ENCODE measurements around the gene CARD10. TPM values are rescaled to one million over a fixed set of nuclear protein-coding genes. Genes with fewer than 3 reads are reported as not detected.

CARD10 gene
- total and polyA plus RNA-seq, 2 of the 13 experiments (the other 11 are each of a cell fraction or from before 2014, with no cell fraction given) = 35.2 to 55.8 TPM

DNA sequence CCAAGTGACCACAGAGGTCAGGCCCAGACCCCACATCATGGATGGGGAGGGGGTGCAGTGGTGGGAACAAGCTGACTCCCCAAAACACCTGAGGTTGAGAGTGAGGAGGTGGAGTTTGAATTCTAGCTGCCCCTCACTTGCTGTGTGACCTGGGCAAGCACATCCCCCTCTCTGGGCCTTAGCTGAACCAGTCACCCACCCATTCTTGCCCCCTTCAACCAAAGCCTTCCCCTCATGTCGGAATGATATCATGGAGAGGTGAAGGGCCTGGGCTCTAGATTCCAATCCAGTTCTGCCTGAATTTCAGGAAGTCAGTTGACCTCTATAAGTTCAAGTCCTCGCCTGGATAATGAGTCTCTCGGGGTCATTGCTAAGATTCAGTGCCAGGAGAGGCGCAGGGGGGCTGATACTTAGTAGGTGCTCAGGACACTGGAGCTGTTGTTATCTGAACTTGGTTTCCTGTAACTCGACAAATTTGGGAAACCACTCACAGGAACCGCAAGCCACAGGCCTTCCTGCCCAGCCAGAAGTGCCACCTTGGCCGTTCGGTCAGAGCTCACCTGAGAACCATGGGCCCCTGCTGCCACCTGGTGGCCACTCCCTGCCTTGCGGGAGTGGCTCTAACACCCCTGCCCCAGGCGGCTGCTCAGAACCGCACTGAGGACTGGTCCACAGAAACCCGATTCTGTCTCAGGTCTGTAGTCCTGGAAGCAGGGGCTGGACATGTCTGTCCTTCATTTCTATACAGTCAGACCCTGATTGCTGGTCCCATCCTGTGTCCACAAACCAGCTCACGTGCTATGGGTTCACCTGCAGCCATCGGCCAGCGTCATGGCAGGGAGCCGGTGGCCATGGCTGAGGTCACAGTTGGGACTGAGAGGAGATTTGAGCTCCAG, 47.9 kb upstream of the CARD10 start (continued):
- TF ChIP-seq, protein P1, sequence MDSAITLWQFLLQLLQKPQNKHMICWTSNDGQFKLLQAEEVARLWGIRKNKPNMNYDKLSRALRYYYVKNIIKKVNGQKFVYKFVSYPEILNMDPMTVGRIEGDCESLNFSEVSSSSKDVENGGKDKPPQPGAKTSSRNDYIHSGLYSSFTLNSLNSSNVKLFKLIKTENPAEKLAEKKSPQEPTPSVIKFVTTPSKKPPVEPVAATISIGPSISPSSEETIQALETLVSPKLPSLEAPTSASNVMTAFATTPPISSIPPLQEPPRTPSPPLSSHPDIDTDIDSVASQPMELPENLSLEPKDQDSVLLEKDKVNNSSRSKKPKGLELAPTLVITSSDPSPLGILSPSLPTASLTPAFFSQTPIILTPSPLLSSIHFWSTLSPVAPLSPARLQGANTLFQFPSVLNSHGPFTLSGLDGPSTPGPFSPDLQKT (CRISPR knock-in tag; IDR thresholded peaks at IDR 0.05; ENCODE audit: borderline replicate concordance) = no peak
- no peak for TF ChIP-seq ZNF251 (CRISPR knock-in tag; IDR thresholded peaks at IDR 0.05)
- no peak for TF ChIP-seq PTBP1 (IDR thresholded peaks at IDR 0.05; ENCODE audit: low read depth, low read length, poor library complexity, severe bottlenecking)
- no peak for TF ChIP-seq KAT2B (IDR thresholded peaks at IDR 0.05; ENCODE audit: borderline replicate concordance, low read depth, low read length)
- TF ChIP-seq ESRRA (CRISPR knock-in tag; IDR thresholded peaks at IDR 0.05; ENCODE audit: low read depth) = no peak
- no peak for TF ChIP-seq SKI (IDR thresholded peaks at IDR 0.05; ENCODE audit: partially characterized antibody)
- TF ChIP-seq ZNF550 (CRISPR knock-in tag; IDR thresholded peaks at IDR 0.05; ENCODE audit: borderline replicate concordance) = no peak
- no peak for TF ChIP-seq ZFP37 (CRISPR knock-in tag; IDR thresholded peaks at IDR 0.05; ENCODE audit: borderline replicate concordance)
- no peak for TF ChIP-seq NCOA1 (CRISPR knock-in tag; IDR thresholded peaks at IDR 0.05)
- no peak for TF ChIP-seq HNRNPUL1 (IDR thresholded peaks at IDR 0.05; ENCODE audit: low read depth, low read length)
- TF ChIP-seq HIVEP1 (CRISPR knock-in tag; IDR thresholded peaks at IDR 0.05) = 0 out of 2 replicates have a peak, but pooled peaks have one; percentile 34
- TF ChIP-seq SRSF4 (IDR thresholded peaks at IDR 0.05; ENCODE audit: low read depth, low read length, poor library complexity, severe bottlenecking) = no peak
- peak; percentile 12; the same call in 1 of the 2 replicates for TF ChIP-seq SALL2 (CRISPR knock-in tag; IDR thresholded peaks at IDR 0.05)
- TF ChIP-seq ZNF432 (CRISPR knock-in tag; IDR thresholded peaks at IDR 0.05; ENCODE audit: borderline replicate concordance) = no peak
- TF ChIP-seq, protein P2, sequence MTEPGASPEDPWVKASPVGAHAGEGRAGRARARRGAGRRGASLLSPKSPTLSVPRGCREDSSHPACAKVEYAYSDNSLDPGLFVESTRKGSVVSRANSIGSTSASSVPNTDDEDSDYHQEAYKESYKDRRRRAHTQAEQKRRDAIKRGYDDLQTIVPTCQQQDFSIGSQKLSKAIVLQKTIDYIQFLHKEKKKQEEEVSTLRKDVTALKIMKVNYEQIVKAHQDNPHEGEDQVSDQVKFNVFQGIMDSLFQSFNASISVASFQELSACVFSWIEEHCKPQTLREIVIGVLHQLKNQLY (CRISPR knock-in tag; IDR thresholded peaks at IDR 0.05) = no peak
- TF ChIP-seq HES4 (CRISPR knock-in tag; IDR thresholded peaks at IDR 0.05; ENCODE audit: borderline replicate concordance) = no peak
- TF ChIP-seq GFI1 (CRISPR knock-in tag; IDR thresholded peaks at IDR 0.05; ENCODE audit: borderline replicate concordance) = no peak
- TF ChIP-seq, protein P3, sequence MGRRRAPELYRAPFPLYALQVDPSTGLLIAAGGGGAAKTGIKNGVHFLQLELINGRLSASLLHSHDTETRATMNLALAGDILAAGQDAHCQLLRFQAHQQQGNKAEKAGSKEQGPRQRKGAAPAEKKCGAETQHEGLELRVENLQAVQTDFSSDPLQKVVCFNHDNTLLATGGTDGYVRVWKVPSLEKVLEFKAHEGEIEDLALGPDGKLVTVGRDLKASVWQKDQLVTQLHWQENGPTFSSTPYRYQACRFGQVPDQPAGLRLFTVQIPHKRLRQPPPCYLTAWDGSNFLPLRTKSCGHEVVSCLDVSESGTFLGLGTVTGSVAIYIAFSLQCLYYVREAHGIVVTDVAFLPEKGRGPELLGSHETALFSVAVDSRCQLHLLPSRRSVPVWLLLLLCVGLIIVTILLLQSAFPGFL (CRISPR knock-in tag; IDR thresholded peaks at IDR 0.05) = no peak
- no peak for TF ChIP-seq LCORL (IDR thresholded peaks at IDR 0.05)
- TF ChIP-seq LCORL (CRISPR knock-in tag; IDR thresholded peaks at IDR 0.05) = no peak
- TF ChIP-seq KDM5A (IDR thresholded peaks at IDR 0.05; ENCODE audit: borderline replicate concordance, low read length) = no peak
- TF ChIP-seq, protein P4, sequence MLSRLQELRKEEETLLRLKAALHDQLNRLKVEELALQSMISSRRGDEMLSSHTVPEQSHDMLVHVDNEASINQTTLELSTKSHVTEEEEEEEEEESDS (CRISPR knock-in tag; IDR thresholded peaks at IDR 0.05; ENCODE audit: borderline replicate concordance) = no peak
- TF ChIP-seq RARA (CRISPR knock-in tag; IDR thresholded peaks at IDR 0.05) = 0 out of 2 replicates have a peak, but pooled peaks have one; percentile 20
- no peak for TF ChIP-seq CC2D1A (CRISPR knock-in tag; IDR thresholded peaks at IDR 0.05)
- no peak for TF ChIP-seq ZNF33A (CRISPR knock-in tag; IDR thresholded peaks at IDR 0.05; ENCODE audit: borderline replicate concordance)
- TF ChIP-seq ZNF337 (CRISPR knock-in tag; IDR thresholded peaks at IDR 0.05; ENCODE audit: borderline replicate concordance, low read depth) = no peak
- no peak for TF ChIP-seq PITX1 (CRISPR knock-in tag; IDR thresholded peaks at IDR 0.05)
- peak; percentile 91 for TF ChIP-seq ZMYM3 (CRISPR knock-in tag; IDR thresholded peaks at IDR 0.05)

Measured in HepG2 (cell line).